ENCODE data around the gene PLA2G1B.

DNA sequence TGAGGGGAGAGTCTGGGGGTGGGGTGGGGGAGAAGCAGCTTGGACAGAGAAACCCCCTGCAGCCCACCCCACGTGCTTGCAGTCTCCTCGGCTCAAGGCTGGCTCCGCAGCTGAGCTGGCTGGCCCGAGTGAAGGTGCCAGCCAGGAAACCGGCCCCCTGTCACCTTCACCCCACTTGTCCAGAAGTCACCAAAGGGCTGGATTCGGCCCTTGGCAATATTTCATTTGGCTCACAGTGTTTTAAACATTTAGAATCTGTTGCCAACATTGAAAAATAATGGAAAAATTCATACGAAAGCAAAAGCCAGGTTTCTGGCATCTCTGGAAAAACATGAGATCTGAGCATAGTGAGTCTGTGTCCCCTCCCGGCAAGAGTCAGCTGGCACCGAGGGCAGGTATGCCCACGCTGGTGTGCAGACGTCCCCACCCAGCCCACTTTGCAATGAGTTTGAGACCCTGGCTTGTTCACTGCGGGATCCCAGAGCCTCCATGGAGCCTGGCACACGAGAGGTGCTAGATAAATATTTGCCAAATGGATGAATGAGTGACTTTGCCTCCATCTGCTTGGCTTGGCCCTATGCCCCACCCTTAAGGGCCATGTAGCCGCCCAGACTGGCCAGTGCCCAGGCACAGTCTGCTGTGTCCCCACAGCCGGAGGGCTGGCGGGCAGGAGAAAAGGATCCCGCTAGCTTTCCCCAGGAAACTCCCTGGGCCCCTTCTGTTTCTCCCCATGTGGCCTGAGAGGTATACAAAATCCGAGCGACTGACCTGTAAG, 23.2 kb upstream of the PLA2G1B start:
- TF ChIP-seq, protein P1, sequence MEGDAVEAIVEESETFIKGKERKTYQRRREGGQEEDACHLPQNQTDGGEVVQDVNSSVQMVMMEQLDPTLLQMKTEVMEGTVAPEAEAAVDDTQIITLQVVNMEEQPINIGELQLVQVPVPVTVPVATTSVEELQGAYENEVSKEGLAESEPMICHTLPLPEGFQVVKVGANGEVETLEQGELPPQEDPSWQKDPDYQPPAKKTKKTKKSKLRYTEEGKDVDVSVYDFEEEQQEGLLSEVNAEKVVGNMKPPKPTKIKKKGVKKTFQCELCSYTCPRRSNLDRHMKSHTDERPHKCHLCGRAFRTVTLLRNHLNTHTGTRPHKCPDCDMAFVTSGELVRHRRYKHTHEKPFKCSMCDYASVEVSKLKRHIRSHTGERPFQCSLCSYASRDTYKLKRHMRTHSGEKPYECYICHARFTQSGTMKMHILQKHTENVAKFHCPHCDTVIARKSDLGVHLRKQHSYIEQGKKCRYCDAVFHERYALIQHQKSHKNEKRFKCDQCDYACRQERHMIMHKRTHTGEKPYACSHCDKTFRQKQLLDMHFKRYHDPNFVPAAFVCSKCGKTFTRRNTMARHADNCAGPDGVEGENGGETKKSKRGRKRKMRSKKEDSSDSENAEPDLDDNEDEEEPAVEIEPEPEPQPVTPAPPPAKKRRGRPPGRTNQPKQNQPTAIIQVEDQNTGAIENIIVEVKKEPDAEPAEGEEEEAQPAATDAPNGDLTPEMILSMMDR (IDR thresholded peaks at IDR 0.05; ENCODE audit: insufficient read depth, low read length), result no peak
- TF ChIP-seq POLR2AphosphoS5 (IDR thresholded peaks at IDR 0.05; ENCODE audit: low read depth) (no peak), SPI1 (IDR thresholded peaks at IDR 0.05; ENCODE audit: borderline replicate concordance, low read depth) (no peak)
- TF ChIP-seq, protein P2, sequence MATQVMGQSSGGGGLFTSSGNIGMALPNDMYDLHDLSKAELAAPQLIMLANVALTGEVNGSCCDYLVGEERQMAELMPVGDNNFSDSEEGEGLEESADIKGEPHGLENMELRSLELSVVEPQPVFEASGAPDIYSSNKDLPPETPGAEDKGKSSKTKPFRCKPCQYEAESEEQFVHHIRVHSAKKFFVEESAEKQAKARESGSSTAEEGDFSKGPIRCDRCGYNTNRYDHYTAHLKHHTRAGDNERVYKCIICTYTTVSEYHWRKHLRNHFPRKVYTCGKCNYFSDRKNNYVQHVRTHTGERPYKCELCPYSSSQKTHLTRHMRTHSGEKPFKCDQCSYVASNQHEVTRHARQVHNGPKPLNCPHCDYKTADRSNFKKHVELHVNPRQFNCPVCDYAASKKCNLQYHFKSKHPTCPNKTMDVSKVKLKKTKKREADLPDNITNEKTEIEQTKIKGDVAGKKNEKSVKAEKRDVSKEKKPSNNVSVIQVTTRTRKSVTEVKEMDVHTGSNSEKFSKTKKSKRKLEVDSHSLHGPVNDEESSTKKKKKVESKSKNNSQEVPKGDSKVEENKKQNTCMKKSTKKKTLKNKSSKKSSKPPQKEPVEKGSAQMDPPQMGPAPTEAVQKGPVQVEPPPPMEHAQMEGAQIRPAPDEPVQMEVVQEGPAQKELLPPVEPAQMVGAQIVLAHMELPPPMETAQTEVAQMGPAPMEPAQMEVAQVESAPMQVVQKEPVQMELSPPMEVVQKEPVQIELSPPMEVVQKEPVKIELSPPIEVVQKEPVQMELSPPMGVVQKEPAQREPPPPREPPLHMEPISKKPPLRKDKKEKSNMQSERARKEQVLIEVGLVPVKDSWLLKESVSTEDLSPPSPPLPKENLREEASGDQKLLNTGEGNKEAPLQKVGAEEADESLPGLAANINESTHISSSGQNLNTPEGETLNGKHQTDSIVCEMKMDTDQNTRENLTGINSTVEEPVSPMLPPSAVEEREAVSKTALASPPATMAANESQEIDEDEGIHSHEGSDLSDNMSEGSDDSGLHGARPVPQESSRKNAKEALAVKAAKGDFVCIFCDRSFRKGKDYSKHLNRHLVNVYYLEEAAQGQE (IDR thresholded peaks at IDR 0.05; ENCODE audit: insufficient replicate concordance, low read depth), result no peak
